Right atrium auricular region (tissue), 2 donors: ENCODE data around the gene LHFPL6. TPM values are rescaled to one million over a fixed set of nuclear protein-coding genes. Genes with fewer than 3 reads are reported as not detected.
A peak's percentile ranks its signal among the peaks of the same experiment; 100 is the strongest.

Source experiments
- DNase-seq: peaks from one replicate; pipeline ENCODE4 v3.0.0-alpha.2; 2019; ENCODE audit warnings: low spot score
- H3K27ac ChIP-seq, 2 donors: fragments of 200-600 bp; sonication (generic); 1 replicate in 1 of 2; 2 replicates in 1 of 2; pipeline ENCODE4 v1.5.1; 2016 to 2019
- H3K27me3 ChIP-seq, 2 donors: fragments of 200-600 bp; sonication (generic); one replicate each; pipeline versions ENCODE4 v1.5.1 to v1.6.0; 2017 to 2019
- H3K36me3 ChIP-seq: fragments of 200-600 bp; sonication (generic); one replicate; pipeline ENCODE4 v1.5.1; 2016
- H3K4me1 ChIP-seq, 2 donors: fragments of 200-600 bp; sonication (generic); one replicate each; pipeline versions ENCODE4 v1.5.1 to v1.6.0; 2017 to 2019
- H3K4me3 ChIP-seq, 2 donors: fragments of 200-600 bp; sonication (generic); 1 replicate in 1 of 2; 2 replicates in 1 of 2; pipeline ENCODE4 v1.5.1; 2017 to 2019; ENCODE audit warnings: mild to moderate bottlenecking in 1 of 2, moderate library complexity in 1 of 2
- H3K9me3 ChIP-seq, 2 donors: fragments of 200-600 bp; sonication (generic); one replicate each; pipeline ENCODE4 v1.5.1; 2019
- total RNA-seq, 2 donors: library from RNA; depleted of rRNA; stranded (reverse); fragments of >200 nt; gene quantifications; one replicate each; pipeline ENCODE4 v1.1.0, GENCODE V29; 2016
- TF ChIP-seq, protein P1 (sequence below), 2 donors: fragments of 200-600 bp; sonication (generic); IDR thresholded peaks; one replicate each; pipeline ENCODE4 v1.5.1; 2019; ENCODE audit warnings: antibody characterized with exemption in 2 of 2

The LHFPL6 gene
- total RNA-seq, 2 donors from 2014 or later = 39.0 to 57.2 TPM

DNA sequence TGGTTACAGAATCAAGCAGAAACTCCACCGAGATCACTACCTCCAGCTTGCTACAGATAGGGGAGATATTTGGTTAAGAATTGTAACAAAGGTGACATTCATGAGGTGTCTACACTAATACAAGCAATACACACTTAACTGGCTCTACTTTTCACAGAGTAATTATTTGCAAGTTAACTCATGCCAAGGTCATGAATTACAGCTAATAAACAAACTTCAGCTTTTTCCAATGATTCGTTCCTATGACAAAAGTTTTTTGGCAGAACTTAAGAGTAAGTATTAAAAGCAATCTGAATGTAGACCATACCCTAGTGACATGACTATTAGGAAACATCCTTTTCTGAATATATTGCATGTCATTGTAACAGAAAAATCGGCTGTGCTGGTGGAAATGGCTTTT lies 72.1 kb downstream of the LHFPL6 start:
- TF ChIP-seq, protein P1, sequence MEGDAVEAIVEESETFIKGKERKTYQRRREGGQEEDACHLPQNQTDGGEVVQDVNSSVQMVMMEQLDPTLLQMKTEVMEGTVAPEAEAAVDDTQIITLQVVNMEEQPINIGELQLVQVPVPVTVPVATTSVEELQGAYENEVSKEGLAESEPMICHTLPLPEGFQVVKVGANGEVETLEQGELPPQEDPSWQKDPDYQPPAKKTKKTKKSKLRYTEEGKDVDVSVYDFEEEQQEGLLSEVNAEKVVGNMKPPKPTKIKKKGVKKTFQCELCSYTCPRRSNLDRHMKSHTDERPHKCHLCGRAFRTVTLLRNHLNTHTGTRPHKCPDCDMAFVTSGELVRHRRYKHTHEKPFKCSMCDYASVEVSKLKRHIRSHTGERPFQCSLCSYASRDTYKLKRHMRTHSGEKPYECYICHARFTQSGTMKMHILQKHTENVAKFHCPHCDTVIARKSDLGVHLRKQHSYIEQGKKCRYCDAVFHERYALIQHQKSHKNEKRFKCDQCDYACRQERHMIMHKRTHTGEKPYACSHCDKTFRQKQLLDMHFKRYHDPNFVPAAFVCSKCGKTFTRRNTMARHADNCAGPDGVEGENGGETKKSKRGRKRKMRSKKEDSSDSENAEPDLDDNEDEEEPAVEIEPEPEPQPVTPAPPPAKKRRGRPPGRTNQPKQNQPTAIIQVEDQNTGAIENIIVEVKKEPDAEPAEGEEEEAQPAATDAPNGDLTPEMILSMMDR (IDR thresholded peaks at IDR 0.05) = no peak
- Histone ChIP-seq H3K36me3 (no peaks in the 10 kb centered on the region), H3K27ac (no peak overlapping the region), H3K9me3 (no peaks in the 10 kb centered on the region), H3K4me1 (peaks cover 0 to 40% of the 10 kb centered on the region in 2 donors), H3K27me3 (no peaks in the 10 kb centered on the region), H3K4me3 (no peak overlapping the region)
- no peak for DNase-seq

DNA sequence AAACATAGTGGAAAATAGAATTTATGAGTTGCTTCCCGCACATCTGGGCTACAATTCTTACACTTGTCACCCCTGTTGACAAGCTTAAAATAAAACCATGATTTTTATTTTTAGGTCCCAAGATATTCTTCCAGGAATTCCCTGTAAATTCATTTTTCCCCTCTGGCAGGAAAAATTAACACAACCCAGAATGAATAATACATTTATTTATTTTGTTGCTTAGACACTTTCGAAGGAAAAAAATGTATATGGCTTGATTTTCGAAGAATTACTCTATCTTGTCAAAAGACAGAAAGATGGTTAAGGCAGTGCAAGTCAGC lies 74.4 kb downstream of the LHFPL6 start:
- TF ChIP-seq, protein P1 (IDR thresholded peaks at IDR 0.05) = no peak
- DNase-seq = no peak
- H3K36me3 ChIP-seq = no peaks in the 10 kb centered on the region
- H3K4me3 ChIP-seq = no peak overlapping the region
- H3K4me1 ChIP-seq = peaks cover 0 to 54% of the 10 kb centered on the region in 2 donors
- H3K9me3 ChIP-seq = no peaks in the 10 kb centered on the region
- H3K27ac ChIP-seq = peak overlapping the region in 1 of 2 donors; percentile 37
- H3K27me3 ChIP-seq = no peaks in the 10 kb centered on the region

DNA sequence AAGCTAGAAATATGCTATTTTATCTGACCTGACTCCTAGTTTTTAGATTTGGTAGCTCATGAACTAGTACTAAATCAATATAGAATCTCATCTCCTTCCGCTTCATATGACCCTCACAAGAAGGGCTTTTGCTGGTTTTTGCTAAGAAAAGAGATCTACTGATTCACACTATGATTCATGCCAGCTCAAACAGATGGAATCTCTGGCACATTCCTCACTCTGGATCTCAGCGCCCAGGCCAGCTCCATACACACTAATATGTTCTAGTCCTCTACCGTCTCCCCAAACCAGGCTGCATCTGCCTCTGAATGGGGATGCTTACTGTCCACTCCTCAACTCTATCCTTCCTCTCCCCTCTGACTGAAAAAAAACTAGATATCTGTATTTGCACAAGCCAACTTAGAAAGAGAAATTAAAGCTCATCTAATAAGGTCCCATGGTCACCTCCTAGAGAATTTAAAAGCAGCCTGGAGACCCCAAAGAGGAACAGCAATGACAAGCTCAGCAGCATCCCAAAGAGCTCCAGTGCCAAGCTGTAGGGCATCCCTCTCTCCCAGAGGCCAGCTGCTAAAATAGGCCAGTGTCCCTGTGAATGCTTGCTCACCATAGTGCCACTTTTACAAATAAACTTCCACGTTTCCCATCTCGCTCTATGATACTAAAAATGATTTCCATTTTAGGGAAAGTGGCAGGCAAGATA lies 74.9 kb downstream of the LHFPL6 start:
- H3K27ac ChIP-seq = peak overlapping the region in 1 of 2 donors; percentile 37
- H3K4me3 ChIP-seq = no peak overlapping the region
- TF ChIP-seq, protein P1 (IDR thresholded peaks at IDR 0.05) = no peak
- H3K36me3 ChIP-seq = no peaks in the 10 kb centered on the region
- no peaks in the 10 kb centered on the region for H3K27me3 ChIP-seq
- H3K4me1 ChIP-seq = peaks cover 0 to 54% of the 10 kb centered on the region in 2 donors
- H3K9me3 ChIP-seq = no peaks in the 10 kb centered on the region
- DNase-seq = peak; percentile 72

DNA sequence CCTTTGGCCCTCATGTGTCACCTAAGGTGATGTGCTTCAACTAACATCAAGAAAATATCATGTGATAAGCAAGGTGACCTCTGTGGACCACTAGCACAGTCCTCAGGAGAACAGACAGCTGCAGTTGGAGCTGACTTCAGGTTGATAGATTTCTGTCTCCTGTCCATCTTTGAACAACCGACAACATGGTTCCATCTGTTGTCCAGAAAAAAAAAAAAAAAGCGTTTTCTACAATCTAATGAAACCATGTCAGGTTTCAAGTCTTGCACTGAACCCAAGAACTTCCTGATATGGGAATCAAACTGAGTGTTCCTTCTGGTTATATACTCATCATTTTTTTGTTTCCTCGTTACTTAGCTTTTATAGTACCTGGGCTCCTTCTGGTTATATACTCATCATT lies 75.7 kb downstream of the LHFPL6 start:
- TF ChIP-seq, protein P1 (IDR thresholded peaks at IDR 0.05) = no peak
- Histone ChIP-seq H3K9me3 (no peaks in the 10 kb centered on the region), H3K36me3 (no peaks in the 10 kb centered on the region), H3K4me1 (peaks cover 0 to 56% of the 10 kb centered on the region in 2 donors), H3K4me3 (no peak overlapping the region), H3K27me3 (no peaks in the 10 kb centered on the region), H3K27ac (no peak overlapping the region)
- DNase-seq = no peak

DNA sequence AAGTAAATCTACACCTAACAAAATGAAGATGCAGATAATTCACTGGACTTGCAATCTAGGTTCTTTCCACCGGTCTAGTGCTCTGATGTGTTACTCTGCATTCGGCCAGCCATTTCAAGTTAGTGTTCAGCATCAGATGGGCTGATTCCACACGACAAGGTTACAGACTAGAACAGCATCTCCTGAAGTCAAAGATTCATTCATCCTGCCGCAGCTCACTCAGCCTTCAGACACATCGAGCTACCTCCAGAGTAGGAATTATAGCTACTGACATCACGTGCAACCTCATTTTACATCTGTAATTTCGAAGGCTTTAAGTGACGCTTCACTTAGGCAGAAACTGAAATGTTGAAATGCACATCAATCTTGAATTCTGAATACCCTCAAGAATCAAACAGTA lies 76.5 kb downstream of the LHFPL6 start:
- H3K27ac ChIP-seq = no peak overlapping the region
- H3K4me3 ChIP-seq = no peak overlapping the region
- no peak for DNase-seq
- no peaks in the 10 kb centered on the region for H3K36me3 ChIP-seq
- H3K27me3 ChIP-seq = no peaks in the 10 kb centered on the region
- no peaks in the 10 kb centered on the region for H3K9me3 ChIP-seq
- TF ChIP-seq, protein P1 (IDR thresholded peaks at IDR 0.05) = no peak
- peaks cover 0 to 60% of the 10 kb centered on the region in 2 donors for H3K4me1 ChIP-seq

DNA sequence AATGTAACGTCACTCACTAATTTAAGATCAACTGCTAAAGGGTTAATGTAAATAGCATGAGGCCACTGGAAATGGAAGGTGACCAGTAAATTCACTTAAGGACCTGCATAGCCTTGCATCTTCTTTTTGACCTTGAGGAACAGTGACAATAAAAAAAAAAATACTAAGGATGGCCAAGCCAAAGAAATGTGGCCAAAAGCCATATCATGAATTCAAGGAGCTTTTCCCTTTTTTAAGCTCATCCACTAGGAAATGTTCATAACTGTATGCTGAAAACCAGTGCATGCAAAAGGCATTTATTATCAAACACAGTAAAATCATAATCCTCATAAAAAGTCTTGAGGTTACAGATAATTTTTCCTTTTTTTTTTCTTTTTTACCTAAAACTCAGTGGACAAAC lies 77.5 kb downstream of the LHFPL6 start:
- no peak overlapping the region for H3K4me3 ChIP-seq
- H3K27ac ChIP-seq = no peak overlapping the region
- H3K27me3 ChIP-seq = no peaks in the 10 kb centered on the region
- TF ChIP-seq, protein P1 (IDR thresholded peaks at IDR 0.05) = no peak
- H3K9me3 ChIP-seq = no peaks in the 10 kb centered on the region
- peaks cover 0 to 60% of the 10 kb centered on the region in 2 donors for H3K4me1 ChIP-seq
- DNase-seq = no peak
- no peaks in the 10 kb centered on the region for H3K36me3 ChIP-seq
